Measurements from ENCODE around the gene EIF3B.

GRCh38 chr7:2317556-2318293, 36.9 kb upstream of the EIF3B start:
- TF ChIP-seq, protein P1, sequence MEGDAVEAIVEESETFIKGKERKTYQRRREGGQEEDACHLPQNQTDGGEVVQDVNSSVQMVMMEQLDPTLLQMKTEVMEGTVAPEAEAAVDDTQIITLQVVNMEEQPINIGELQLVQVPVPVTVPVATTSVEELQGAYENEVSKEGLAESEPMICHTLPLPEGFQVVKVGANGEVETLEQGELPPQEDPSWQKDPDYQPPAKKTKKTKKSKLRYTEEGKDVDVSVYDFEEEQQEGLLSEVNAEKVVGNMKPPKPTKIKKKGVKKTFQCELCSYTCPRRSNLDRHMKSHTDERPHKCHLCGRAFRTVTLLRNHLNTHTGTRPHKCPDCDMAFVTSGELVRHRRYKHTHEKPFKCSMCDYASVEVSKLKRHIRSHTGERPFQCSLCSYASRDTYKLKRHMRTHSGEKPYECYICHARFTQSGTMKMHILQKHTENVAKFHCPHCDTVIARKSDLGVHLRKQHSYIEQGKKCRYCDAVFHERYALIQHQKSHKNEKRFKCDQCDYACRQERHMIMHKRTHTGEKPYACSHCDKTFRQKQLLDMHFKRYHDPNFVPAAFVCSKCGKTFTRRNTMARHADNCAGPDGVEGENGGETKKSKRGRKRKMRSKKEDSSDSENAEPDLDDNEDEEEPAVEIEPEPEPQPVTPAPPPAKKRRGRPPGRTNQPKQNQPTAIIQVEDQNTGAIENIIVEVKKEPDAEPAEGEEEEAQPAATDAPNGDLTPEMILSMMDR (IDR thresholded peaks at IDR 0.05): no peak
- no peak for TF ChIP-seq POLR2A (IDR thresholded peaks at IDR 0.05)

Data from adrenal gland (tissue), 5 donors.